Panc1 (cell line): ENCODE measurements around the gene C10orf105.

ENCODE experiments used
- POLR2AphosphoS5 ChIP-seq: IDR thresholded peaks from 2 replicates; pipeline ENCODE4 v1.6.1; 2012; ENCODE audit warnings: mild to moderate bottlenecking, low read depth, low read length, moderate library complexity
- TF ChIP-seq, protein P1 (sequence below): fragments of 450-650 bp; IDR thresholded peaks from 2 replicates; pipeline ENCODE4 v1.5.1; 2017; ENCODE audit warnings: mild to moderate bottlenecking

DNA sequence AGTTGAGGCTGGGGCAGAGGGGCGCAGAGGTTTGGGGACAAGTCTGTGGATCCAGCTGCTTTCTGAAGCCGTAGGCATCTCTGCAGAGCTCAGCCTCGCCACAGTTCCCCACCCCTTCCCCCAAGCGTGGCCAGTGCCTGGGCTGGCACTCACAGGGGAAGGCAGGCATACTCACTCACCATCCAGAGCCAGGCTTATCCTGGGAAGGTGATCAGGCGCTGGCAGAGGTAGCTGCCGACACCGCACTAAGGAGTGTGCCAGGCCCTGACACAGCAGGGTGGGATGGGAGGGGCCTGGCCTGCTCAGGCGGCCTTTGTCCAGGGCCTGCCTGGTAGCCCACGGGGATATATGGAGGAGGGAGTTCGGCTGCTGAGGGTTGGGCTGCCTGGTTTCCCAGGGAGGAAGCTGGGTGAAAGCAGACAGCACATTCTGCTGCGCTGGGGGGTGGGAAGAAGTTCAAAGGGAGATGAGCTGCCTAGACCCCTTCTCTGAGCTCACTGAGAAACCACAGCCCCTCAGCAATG, 37.9 kb upstream of the C10orf105 start:
- TF ChIP-seq, protein P1, sequence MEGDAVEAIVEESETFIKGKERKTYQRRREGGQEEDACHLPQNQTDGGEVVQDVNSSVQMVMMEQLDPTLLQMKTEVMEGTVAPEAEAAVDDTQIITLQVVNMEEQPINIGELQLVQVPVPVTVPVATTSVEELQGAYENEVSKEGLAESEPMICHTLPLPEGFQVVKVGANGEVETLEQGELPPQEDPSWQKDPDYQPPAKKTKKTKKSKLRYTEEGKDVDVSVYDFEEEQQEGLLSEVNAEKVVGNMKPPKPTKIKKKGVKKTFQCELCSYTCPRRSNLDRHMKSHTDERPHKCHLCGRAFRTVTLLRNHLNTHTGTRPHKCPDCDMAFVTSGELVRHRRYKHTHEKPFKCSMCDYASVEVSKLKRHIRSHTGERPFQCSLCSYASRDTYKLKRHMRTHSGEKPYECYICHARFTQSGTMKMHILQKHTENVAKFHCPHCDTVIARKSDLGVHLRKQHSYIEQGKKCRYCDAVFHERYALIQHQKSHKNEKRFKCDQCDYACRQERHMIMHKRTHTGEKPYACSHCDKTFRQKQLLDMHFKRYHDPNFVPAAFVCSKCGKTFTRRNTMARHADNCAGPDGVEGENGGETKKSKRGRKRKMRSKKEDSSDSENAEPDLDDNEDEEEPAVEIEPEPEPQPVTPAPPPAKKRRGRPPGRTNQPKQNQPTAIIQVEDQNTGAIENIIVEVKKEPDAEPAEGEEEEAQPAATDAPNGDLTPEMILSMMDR: no peak
- TF ChIP-seq POLR2AphosphoS5: no peak
